Measurements from ENCODE around the gene TBC1D4. TPM values are rescaled to one million over a fixed set of nuclear protein-coding genes. Genes with fewer than 3 reads are reported as not detected.

Gene TBC1D4
- total RNA-seq, 4 donors from 2014 or later: 10.5 to 35.0 (median 33.1) TPM

GRCh38 chr13:75478659-75479058 is 3.3 kb downstream of the TBC1D4 start:
- H3K9me3 ChIP-seq: no peaks in the 10 kb centered on the region
- no peak overlapping the region for H3K4me3 ChIP-seq
- peaks cover 0 to 12% (median 6%) of the 10 kb centered on the region in 4 donors for H3K4me1 ChIP-seq
- no peak overlapping the region for H3K27ac ChIP-seq
- no peak for DNase-seq
- TF ChIP-seq CTCF (IDR thresholded peaks at IDR 0.05) (no peak), POLR2A (IDR thresholded peaks at IDR 0.05) (no peak)
- no peaks in the 10 kb centered on the region for H3K27me3 ChIP-seq
- H3K36me3 ChIP-seq: no peaks in the 10 kb centered on the region

DNA sequence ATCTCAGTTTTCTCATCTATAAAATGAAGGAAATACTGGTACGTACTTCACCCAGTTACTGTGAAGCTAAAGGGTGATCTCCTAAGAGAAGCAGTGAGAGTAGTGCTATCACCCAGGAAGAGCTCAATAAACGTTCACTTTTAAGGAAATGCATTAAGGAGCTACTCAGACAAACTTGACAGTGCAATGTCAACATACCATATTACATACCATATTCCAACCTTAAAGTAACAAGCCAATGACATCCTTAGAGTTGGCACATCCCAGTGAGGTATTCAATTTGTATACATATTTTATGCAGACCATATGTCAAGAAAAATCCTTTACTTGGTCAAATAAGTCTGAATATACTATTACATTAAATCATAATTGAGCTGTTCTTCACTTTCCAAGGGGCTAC is 7.0 kb downstream of the TBC1D4 start:
- Histone ChIP-seq H3K36me3 (no peaks in the 10 kb centered on the region), H3K4me1 (no peaks in the 10 kb centered on the region), H3K27me3 (no peaks in the 10 kb centered on the region), H3K4me3 (no peak overlapping the region), H3K27ac (no peak overlapping the region), H3K9me3 (no peaks in the 10 kb centered on the region)
- no peak for DNase-seq
- TF ChIP-seq POLR2A (IDR thresholded peaks at IDR 0.05): no peak
- TF ChIP-seq CTCF (IDR thresholded peaks at IDR 0.05): no peak

- no peak overlapping the region for H3K27ac ChIP-seq
- TF ChIP-seq CTCF (IDR thresholded peaks at IDR 0.05): no peak
- DNase-seq: no peak
Observed at GRCh38 chr13:75473468-75473867, 8.5 kb downstream of the TBC1D4 start.

DNA sequence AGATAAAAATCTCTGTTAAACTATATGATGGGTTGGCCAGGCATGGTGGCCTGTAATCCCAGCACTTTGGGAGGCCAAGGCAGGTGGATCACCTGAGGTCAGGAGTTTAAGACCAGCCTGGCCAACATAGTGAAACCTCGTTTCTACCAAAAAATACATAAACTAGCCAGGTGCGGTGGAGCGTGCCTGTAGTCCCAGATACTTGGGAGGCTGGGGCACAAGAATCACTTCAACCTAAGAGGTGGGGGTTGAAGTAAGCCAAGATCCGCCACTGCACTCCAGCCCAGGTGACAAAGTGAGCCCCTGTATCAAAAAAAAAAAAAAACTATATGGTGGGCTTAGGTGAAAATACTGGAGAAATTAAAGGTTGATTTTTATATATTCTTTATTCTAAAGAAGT is 11.3 kb downstream of the TBC1D4 start:
- no peak for TF ChIP-seq CTCF (IDR thresholded peaks at IDR 0.05)
- no peak for TF ChIP-seq POLR2A (IDR thresholded peaks at IDR 0.05)
- no peaks in the 10 kb centered on the region for H3K4me1 ChIP-seq
- H3K4me3 ChIP-seq: no peak overlapping the region
- H3K9me3 ChIP-seq: no peaks in the 10 kb centered on the region
- no peaks in the 10 kb centered on the region for H3K27me3 ChIP-seq
- DNase-seq: no peak
- no peaks in the 10 kb centered on the region for H3K36me3 ChIP-seq
- H3K27ac ChIP-seq: no peak overlapping the region

More at GRCh38 chr13:75473468-75473867, 8.5 kb downstream of the TBC1D4 start:
- Histone ChIP-seq H3K36me3 (no peaks in the 10 kb centered on the region), H3K4me3 (no peak overlapping the region), H3K9me3 (no peaks in the 10 kb centered on the region), H3K4me1 (no peaks in the 10 kb centered on the region), H3K27me3 (no peaks in the 10 kb centered on the region)

DNA sequence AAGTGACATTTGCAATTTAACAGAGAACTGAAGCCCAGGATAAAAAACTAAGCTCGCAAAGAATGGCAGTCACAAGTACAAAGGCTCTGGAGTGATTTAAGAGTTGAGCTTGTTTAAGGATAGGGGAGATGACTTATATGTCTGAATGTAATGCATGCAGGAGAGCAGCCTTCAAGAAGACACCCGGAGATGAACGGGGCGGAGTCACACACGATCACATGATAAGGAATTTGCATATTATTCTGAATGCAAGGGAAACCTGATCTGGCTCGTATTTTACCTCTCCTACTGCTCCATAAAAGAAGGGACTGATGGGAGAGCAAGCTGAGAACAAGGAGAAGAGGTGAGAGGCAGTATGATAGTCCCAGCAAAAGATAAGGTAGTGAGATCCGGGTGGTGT is 12.9 kb downstream of the TBC1D4 start:
- Histone ChIP-seq H3K27me3 (no peaks in the 10 kb centered on the region), H3K9me3 (no peaks in the 10 kb centered on the region), H3K4me3 (no peak overlapping the region), H3K4me1 (no peaks in the 10 kb centered on the region), H3K27ac (no peak overlapping the region), H3K36me3 (no peaks in the 10 kb centered on the region)
- TF ChIP-seq POLR2A (IDR thresholded peaks at IDR 0.05) (no peak), CTCF (IDR thresholded peaks at IDR 0.05) (no peak)
- no peak for DNase-seq

GRCh38 chr13:75468602-75469001 is 13.4 kb downstream of the TBC1D4 start:
- H3K4me3 ChIP-seq: no peak overlapping the region
- no peaks in the 10 kb centered on the region for H3K9me3 ChIP-seq
- H3K27ac ChIP-seq: no peak overlapping the region
- no peaks in the 10 kb centered on the region for H3K4me1 ChIP-seq
- no peak for DNase-seq
- H3K27me3 ChIP-seq: no peaks in the 10 kb centered on the region
- H3K36me3 ChIP-seq: no peaks in the 10 kb centered on the region
- TF ChIP-seq POLR2A (IDR thresholded peaks at IDR 0.05) (no peak), CTCF (IDR thresholded peaks at IDR 0.05) (no peak)
